ENCODE results near the gene ZNF350.

ZNF350 gene

DNA sequence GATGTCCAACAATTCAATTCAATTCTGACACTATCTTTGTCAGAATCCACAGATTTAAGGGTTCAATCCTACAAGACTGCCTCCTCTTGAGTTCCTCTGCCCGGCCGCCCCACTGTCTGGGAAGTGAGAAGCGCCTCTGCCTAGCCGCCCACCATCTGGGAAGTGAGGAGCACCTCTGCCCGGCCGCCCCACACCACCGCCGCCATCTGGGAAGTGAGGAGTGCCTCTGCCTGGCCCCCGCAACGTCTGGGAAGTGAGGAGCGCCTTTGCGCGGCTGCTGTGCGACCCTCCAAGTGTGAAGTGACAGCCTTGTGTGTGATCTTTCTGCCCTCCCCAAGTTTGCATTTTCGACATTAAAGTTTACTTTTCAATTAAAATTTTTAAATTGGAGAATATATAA, 35.6 kb upstream of the ZNF350 start:
- H3K4me3 ChIP-seq (ENCODE audit: low read depth, low read length): no peak overlapping the region
- ChIA-PET POLR2A (no interaction called here), CTCF (no interaction called here)
- DNase-seq (ENCODE audit: low read depth, low spot score): no peak
- TF ChIP-seq, protein P1, sequence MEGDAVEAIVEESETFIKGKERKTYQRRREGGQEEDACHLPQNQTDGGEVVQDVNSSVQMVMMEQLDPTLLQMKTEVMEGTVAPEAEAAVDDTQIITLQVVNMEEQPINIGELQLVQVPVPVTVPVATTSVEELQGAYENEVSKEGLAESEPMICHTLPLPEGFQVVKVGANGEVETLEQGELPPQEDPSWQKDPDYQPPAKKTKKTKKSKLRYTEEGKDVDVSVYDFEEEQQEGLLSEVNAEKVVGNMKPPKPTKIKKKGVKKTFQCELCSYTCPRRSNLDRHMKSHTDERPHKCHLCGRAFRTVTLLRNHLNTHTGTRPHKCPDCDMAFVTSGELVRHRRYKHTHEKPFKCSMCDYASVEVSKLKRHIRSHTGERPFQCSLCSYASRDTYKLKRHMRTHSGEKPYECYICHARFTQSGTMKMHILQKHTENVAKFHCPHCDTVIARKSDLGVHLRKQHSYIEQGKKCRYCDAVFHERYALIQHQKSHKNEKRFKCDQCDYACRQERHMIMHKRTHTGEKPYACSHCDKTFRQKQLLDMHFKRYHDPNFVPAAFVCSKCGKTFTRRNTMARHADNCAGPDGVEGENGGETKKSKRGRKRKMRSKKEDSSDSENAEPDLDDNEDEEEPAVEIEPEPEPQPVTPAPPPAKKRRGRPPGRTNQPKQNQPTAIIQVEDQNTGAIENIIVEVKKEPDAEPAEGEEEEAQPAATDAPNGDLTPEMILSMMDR (IDR thresholded peaks at IDR 0.05; ENCODE audit: insufficient read depth, low read length, missing control alignments): no peak

- CTCF ChIA-PET: interaction anchor here (1.1 to 1.6 kb wide), 2 partner anchors 13 to 217 kb away, joined by 3 to 4 read pairs; partner anchors contain the start of gene ZNF615
- POLR2A ChIA-PET: no interaction called here
- DNase-seq (ENCODE audit: low read depth, low spot score): no peak
- TF ChIP-seq, protein P1 (IDR thresholded peaks at IDR 0.05; ENCODE audit: insufficient read depth, low read length, missing control alignments): no peak
- no peak overlapping the region for H3K4me3 ChIP-seq (ENCODE audit: low read depth, low read length)
These were observed 33.9 kb upstream of the ZNF350 start for GRCh38 chr19:52020506-52020905.

DNA sequence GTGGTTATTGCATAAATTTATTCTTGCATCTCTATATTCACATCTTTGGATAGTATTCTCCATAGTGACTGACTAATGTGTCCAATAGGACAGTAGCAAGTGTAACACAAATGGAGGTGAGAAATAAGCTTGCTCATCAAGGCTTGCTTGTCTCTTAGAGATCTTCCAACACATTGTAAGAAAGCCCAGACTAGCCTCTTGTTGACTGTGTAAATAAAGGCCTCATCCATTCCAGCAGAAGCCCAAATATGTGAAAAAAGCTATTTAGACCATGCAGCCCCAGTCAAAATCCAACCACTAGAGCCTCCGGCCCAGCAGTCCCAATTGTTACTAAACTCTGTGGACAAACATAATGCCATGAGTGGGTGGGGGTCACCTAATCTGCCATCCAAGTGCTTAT, 24.0 kb upstream of the ZNF350 start:
- CTCF ChIA-PET: no interaction called here

GRCh38 chr19:52007806-52008557, 21.3 kb upstream of the ZNF350 start, which contains the start of gene ZNF615:
Gene ZNF615, minus strand, starts transcription at chr19:52008211. Its CDS starts 4,500 bp downstream, at chr19:52003711.
- TF ChIP-seq, protein P1 (IDR thresholded peaks at IDR 0.05; ENCODE audit: insufficient read depth, low read length, missing control alignments): no peak
- ChIA-PET CTCF (interaction anchor here (1.0 kb wide), 1 partner anchor 13 kb away, joined by 3 read pairs; no protein-coding TSS in a partner anchor), POLR2A (interaction anchor here (1.5 kb wide), 1 partner anchor 20 kb away, joined by 8 read pairs; the partner anchor contains the start of gene ZNF614)
- H3K4me3 ChIP-seq (ENCODE audit: low read depth, low read length): peak within 1 kb of the TSS; percentile 96
- DNase-seq (ENCODE audit: low read depth, low spot score): no peak

More for the DNA sequence above, 24.0 kb upstream of the ZNF350 start:
- no peak overlapping the region for H3K4me3 ChIP-seq (ENCODE audit: low read depth, low read length)
- TF ChIP-seq, protein P1 (IDR thresholded peaks at IDR 0.05; ENCODE audit: insufficient read depth, low read length, missing control alignments): no peak
- DNase-seq (ENCODE audit: low read depth, low spot score): no peak
- POLR2A ChIA-PET: no interaction called here

DNA sequence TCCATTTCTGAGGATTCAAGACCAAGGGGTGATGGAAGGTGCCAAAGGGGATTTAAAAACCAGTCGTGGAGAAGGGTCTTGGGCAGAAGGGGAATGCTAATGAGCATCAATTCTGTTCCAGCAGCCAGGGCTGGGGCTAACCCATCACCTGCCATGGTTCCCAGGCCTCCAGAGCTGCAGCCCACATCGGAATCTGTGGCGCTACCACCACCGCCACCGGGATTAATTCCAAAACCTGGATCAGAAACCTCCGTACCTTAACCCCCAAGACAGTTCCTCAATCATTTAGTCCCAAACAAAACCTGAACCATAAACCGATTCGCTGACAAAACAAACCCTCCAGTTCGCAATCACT, 20.8 kb upstream of the ZNF350 start:
- peak overlapping the region; percentile 96 for H3K4me3 ChIP-seq (ENCODE audit: low read depth, low read length)
- TF ChIP-seq, protein P1 (IDR thresholded peaks at IDR 0.05; ENCODE audit: insufficient read depth, low read length, missing control alignments): no peak
- ChIA-PET POLR2A (interaction anchor here (1.5 kb wide), 1 partner anchor 21 kb away, joined by 8 read pairs; the partner anchor contains the start of gene ZNF614), CTCF (interaction anchor here (1.0 kb wide), 1 partner anchor 13 kb away, joined by 3 read pairs; no protein-coding TSS in a partner anchor)
- no peak for DNase-seq (ENCODE audit: low read depth, low spot score)

DNA sequence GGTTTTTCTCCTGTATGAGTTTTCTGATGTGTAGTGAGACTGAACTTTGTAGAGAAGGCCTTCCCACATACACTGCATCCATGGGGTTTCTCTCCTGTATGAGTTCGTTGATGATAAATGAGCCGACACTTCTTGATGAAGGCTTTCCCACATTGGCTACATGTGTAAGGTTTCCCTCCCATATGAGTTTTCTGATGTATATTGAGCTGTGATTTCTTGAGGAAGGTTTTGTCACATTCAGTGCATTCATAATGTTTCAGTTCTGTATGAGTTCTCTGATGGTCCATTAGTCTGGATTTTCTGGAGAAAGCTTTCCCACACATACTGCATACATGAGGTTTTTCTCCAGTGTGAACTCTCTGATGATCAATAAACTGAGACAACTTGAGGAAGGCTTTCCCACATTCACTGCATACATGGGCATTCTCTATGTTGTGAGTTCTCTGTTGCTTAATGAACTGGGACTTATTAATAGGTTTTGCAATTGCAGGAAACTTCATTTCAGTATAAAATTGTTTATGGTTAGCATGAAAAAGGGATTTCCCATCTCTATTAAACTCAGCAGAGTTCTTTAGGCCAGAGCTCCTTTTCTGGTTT, 7.5 kb upstream of the ZNF350 start:
- TF ChIP-seq, protein P1 (IDR thresholded peaks at IDR 0.05; ENCODE audit: insufficient read depth, low read length, missing control alignments): no peak
- H3K4me3 ChIP-seq (ENCODE audit: low read depth, low read length): no peak overlapping the region
- DNase-seq (ENCODE audit: low read depth, low spot score): no peak
- ChIA-PET POLR2A (no interaction called here), CTCF (no interaction called here)

All from AG04449 (cell line).